SU-DHL-6 (cell line): ENCODE results near the gene CDK14.
"Not testable (repeated sequence)": the region's sequence is repeated elsewhere in the genome, so short reads cannot be mapped to it uniquely, and the experiment has no call there.

ENCODE experiments used
- H2AFZ ChIP-seq: fragments of 200-600 bp; sonication (generic); 2 replicates; pipeline ENCODE4 v1.6.1; 2014; ENCODE audit warnings: low read depth, mild to moderate bottlenecking, moderate library complexity, mixed read lengths, antibody characterized with exemption, low read length; ENCODE audit not compliant: severe bottlenecking
- H3F3A ChIP-seq: fragments of 200-600 bp; shearing (Covaris generic); 2 replicates; pipeline ENCODE4 v1.6.0; 2016; ENCODE audit warnings: antibody characterized with exemption, mild to moderate bottlenecking; ENCODE audit not compliant: insufficient read depth
- H3K27ac ChIP-seq: fragments of 200-600 bp; sonication (generic); 2 replicates; pipeline ENCODE4 v1.5.1; 2016; ENCODE audit warnings: low read depth, mild to moderate bottlenecking, low read length, moderate library complexity, mixed read lengths
- H3K27me3 ChIP-seq: fragments of 200-600 bp; sonication (generic), shearing (Covaris generic); 2 replicates; pipeline ENCODE4 v1.6.0; 2014; ENCODE audit warnings: mild to moderate bottlenecking, low read length
- H3K36me3 ChIP-seq: fragments of 200-600 bp; sonication (generic); 2 replicates; pipeline ENCODE4 v1.6.1; 2014; ENCODE audit warnings: mild to moderate bottlenecking, low read length, mixed read lengths
- H3K4me2 ChIP-seq: fragments of 300-600, 200-600 bp; shearing (Covaris generic), sonication (generic); 2 replicates; pipeline ENCODE4 v1.6.0; 2014; ENCODE audit warnings: low read length, low read depth, mild to moderate bottlenecking; ENCODE audit not compliant: poor library complexity, severe bottlenecking
- H3K4me3 ChIP-seq: fragments of 200-600 bp; sonication (generic); 2 replicates; pipeline ENCODE4 v1.5.1; 2014; ENCODE audit warnings: antibody characterized with exemption, low read length, mild to moderate bottlenecking, mixed read lengths; ENCODE audit not compliant: insufficient read depth, poor library complexity, severe bottlenecking
- H3K79me2 ChIP-seq: fragments of 200-600 bp; sonication (generic); 2 replicates; pipeline ENCODE4 v1.6.1; 2014; ENCODE audit warnings: mild to moderate bottlenecking, low read length, moderate library complexity; ENCODE audit not compliant: insufficient read depth
- H3K9ac ChIP-seq: fragments of 200-600 bp; sonication (generic); 2 replicates; pipeline ENCODE4 v1.7.0; 2014; ENCODE audit warnings: mild to moderate bottlenecking, low read length
- H3K9me2 ChIP-seq: fragments of 200-600 bp; sonication (generic); replicated peaks from 2 replicates; pipeline ENCODE4 v1.6.1; 2014; ENCODE audit warnings: low read length; ENCODE audit not compliant: insufficient read depth
- H3K9me3 ChIP-seq: fragments of 200-600 bp; sonication (generic); 2 replicates; pipeline ENCODE4 v1.6.1; 2014; ENCODE audit warnings: low read length, mixed read lengths; ENCODE audit not compliant: insufficient read depth
- H4K20me1 ChIP-seq: fragments of 200-600 bp; sonication (generic); 2 replicates; pipeline ENCODE4 v1.6.1; 2014; ENCODE audit warnings: low read depth, mild to moderate bottlenecking, antibody characterized with exemption, low read length, moderate library complexity, mixed read lengths
- CTCF ChIP-seq: fragments of 200-600 bp; sonication (generic); IDR thresholded peaks from one replicate; pipeline ENCODE4 v1.5.1; 2017; ENCODE audit warnings: antibody characterized with exemption, mild to moderate bottlenecking, low read length, moderate library complexity; ENCODE audit not compliant: insufficient read depth, poor library complexity, severe bottlenecking
- EZH2phosphoT487 ChIP-seq: fragments of 200-600 bp; sonication (generic), shearing (Covaris generic); conservative IDR thresholded peaks from 2 replicates; pipeline ENCODE4 v1.6.1; 2018; ENCODE audit warnings: mild to moderate bottlenecking, antibody characterized with exemption, low read length, moderate library complexity, mixed read lengths

Gene CDK14

GRCh38 chr7:90752051-90752450 is 155.9 kb downstream of the CDK14 start:
- peaks cover 97% of the 10 kb centered on the region for H3K79me2 ChIP-seq
- peaks cover 56% of the 10 kb centered on the region for H3K36me3 ChIP-seq
- H3K4me3 ChIP-seq: no peak overlapping the region
- H2AFZ ChIP-seq: no peak overlapping the region
- H3F3A ChIP-seq: peaks cover 62% of the 10 kb centered on the region
- no peak overlapping the region for H3K9ac ChIP-seq
- H4K20me1 ChIP-seq: no peaks in the 10 kb centered on the region
- TF ChIP-seq EZH2phosphoT487: no peak
- TF ChIP-seq CTCF: no peak
- H3K9me2 ChIP-seq: no peaks in the 10 kb centered on the region
- no peaks in the 10 kb centered on the region for H3K27me3 ChIP-seq
- H3K4me2 ChIP-seq: no peak overlapping the region
- peak overlapping the region; percentile 85; the same call in 1 of the 2 replicates for H3K27ac ChIP-seq
- peaks cover 3% of the 10 kb centered on the region; the same call in 1 of the 2 replicates for H3K9me3 ChIP-seq

- Histone ChIP-seq H3K4me2 (peak overlapping the region; percentile 63), H3K27me3 (no peaks in the 10 kb centered on the region), H4K20me1 (no peaks in the 10 kb centered on the region), H3K36me3 (peaks cover 48% of the 10 kb centered on the region), H3K4me3 (no peak overlapping the region), H2AFZ (no peak overlapping the region), H3K79me2 (peaks cover 99% of the 10 kb centered on the region), H3K27ac (peak overlapping the region; percentile 85), H3K9me2 (no peaks in the 10 kb centered on the region), H3K9ac (peak overlapping the region; percentile 3; the same call in 1 of the 2 replicates), H3K9me3 (peaks cover 3% of the 10 kb centered on the region; the same call in 1 of the 2 replicates), H3F3A (peaks cover 58% of the 10 kb centered on the region)
- no peak for TF ChIP-seq EZH2phosphoT487
- no peak for TF ChIP-seq CTCF
Observed at GRCh38 chr7:90755041-90755440, 158.9 kb downstream of the CDK14 start.

- TF ChIP-seq CTCF (no peak), EZH2phosphoT487 (no peak)
- Histone ChIP-seq H2AFZ (no peak overlapping the region), H3K9ac (peak overlapping the region; percentile 36), H3K27me3 (no peaks in the 10 kb centered on the region), H3K4me2 (peak overlapping the region; percentile 63), H3K36me3 (peaks cover 36% of the 10 kb centered on the region), H3K79me2 (peaks cover 99% of the 10 kb centered on the region), H3K27ac (peak overlapping the region; percentile 85), H3K9me2 (no peaks in the 10 kb centered on the region), H3K4me3 (peak overlapping the region; percentile 4), H3K9me3 (peaks cover 3% of the 10 kb centered on the region; the same call in 1 of the 2 replicates), H3F3A (peaks cover 58% of the 10 kb centered on the region), H4K20me1 (no peaks in the 10 kb centered on the region)
Observed at GRCh38 chr7:90756366-90756765, 160.2 kb downstream of the CDK14 start.

GRCh38 chr7:90757565-90757950 is 161.4 kb downstream of the CDK14 start:
- H3K79me2 ChIP-seq: peaks cover 99% of the 10 kb centered on the region
- H3K27me3 ChIP-seq, H3K9me3 ChIP-seq, H3K9me2 ChIP-seq, H4K20me1 ChIP-seq, H2AFZ ChIP-seq: not testable (repeated sequence)
- H3K27ac ChIP-seq: peak overlapping the region; percentile 85
- peaks cover 24% of the 10 kb centered on the region for H3K36me3 ChIP-seq
- H3K4me2 ChIP-seq: peak overlapping the region; percentile 63
- H3F3A ChIP-seq: peaks cover 54% of the 10 kb centered on the region
- H3K4me3 ChIP-seq: peak overlapping the region; percentile 13
- peak overlapping the region; percentile 36 for H3K9ac ChIP-seq
